Endothelial cell of umbilical vein (primary cell): ENCODE data around the gene KIAA1671.

Source experiments
- CTCF ChIP-seq, 2 donors: IDR thresholded peaks; 1 replicate in 1 of 2; 2 replicates in 1 of 2; pipeline ENCODE4 v1.5.1; 2011; ENCODE audit warnings: low read length in 2 of 2, mild to moderate bottlenecking in 2 of 2, moderate library complexity in 2 of 2, control low read depth in 1 of 2, inconsistent platforms in 1 of 2, low read depth in 1 of 2; ENCODE audit not compliant: insufficient read depth in 1 of 2; ENCODE audit errors: extremely low read depth in 1 of 2
- EZH2 ChIP-seq: IDR thresholded peaks from 2 replicates; pipeline ENCODE4 v1.6.1; 2012; ENCODE audit warnings: borderline replicate concordance, low read depth, mild to moderate bottlenecking, moderate library complexity, low read length, inconsistent platforms; ENCODE audit not compliant: severe bottlenecking
- FOS ChIP-seq: IDR thresholded peaks from 2 replicates; pipeline ENCODE4 v1.6.1; 2011; ENCODE audit warnings: mild to moderate bottlenecking, low read length, moderate library complexity, borderline replicate concordance; ENCODE audit not compliant: insufficient read depth
- JUN ChIP-seq: IDR thresholded peaks from 2 replicates; pipeline ENCODE4 v1.6.1; 2011; ENCODE audit warnings: borderline replicate concordance, low read depth; ENCODE audit not compliant: insufficient read length, insufficient read depth
- POLR2A ChIP-seq: IDR thresholded peaks from 2 replicates; pipeline ENCODE4 v1.6.1; 2012; ENCODE audit warnings: low read depth, mild to moderate bottlenecking, control low read depth, low read length
- POLR2AphosphoS5 ChIP-seq: IDR thresholded peaks from 2 replicates; pipeline ENCODE4 v1.6.1; 2012; ENCODE audit warnings: low read depth, mild to moderate bottlenecking, control low read depth, low read length, moderate library complexity; ENCODE audit not compliant: insufficient read depth

DNA sequence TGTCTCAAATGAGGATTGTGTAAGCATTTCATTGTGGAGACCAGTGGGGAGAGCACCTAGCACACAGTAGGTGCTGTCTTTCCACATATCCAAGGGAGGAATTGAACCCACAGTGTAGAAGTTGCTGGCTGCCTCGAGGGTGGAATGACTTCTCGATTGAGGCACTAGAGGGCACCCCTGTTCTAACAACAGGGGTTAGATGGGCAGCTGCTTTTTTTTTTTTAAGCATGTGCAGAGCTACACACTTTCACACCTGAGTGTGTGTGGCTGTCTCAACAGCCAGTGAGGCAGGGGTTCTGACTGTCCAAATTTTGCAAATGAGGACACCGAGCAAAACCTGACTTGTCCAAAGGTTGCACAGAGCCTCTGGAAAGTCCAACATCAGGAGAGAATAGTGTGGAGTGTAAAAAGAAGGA is 128.9 kb downstream of the KIAA1671 start:
- TF ChIP-seq CTCF (IDR thresholded peaks at IDR 0.05; ENCODE audit: extremely low read depth in 1 of 2, insufficient read depth in 1 of 2, low read depth in 1 of 2, low read length in 2 of 2) (peak; percentile 55 to 73), JUN (no peak), FOS (no peak), POLR2A (no peak), EZH2 (no peak), POLR2AphosphoS5 (no peak)
